Loucy (cell line): Measurements from ENCODE around the gene NARS2.

Experiments
- EZH2phosphoT487 ChIP-seq: fragments of 200-600 bp; IDR thresholded peaks from 2 replicates; pipeline ENCODE4 v1.6.1; 2018; ENCODE audit warnings: antibody characterized with exemption, mild to moderate bottlenecking, moderate library complexity, borderline replicate concordance
- TF ChIP-seq, protein P1 (sequence below): fragments of 200-600 bp; sonication (generic); conservative IDR thresholded peaks from 2 replicates; pipeline ENCODE4 v1.5.1; 2014; ENCODE audit warnings: mild to moderate bottlenecking, antibody characterized with exemption, low read length

DNA sequence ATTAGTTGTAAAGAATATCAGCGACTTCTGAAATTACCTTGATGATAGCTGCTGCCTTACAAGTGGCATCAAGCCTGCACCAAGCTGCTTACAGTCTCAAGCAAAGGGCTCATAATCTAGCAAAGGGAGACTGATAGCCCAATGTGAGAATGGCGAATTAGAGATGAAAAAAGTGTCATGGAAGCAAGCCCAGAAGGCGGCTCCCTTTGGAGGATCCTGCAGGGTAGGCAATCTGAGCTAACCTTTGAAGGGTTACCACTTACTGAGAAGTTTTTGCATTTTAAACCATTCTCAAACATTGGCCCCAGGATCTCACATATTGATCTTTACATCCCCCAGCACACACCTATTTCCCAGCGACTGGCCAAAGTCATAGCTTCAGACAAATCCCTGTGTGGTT lies 175.5 kb downstream of the NARS2 start:
- TF ChIP-seq, protein P1, sequence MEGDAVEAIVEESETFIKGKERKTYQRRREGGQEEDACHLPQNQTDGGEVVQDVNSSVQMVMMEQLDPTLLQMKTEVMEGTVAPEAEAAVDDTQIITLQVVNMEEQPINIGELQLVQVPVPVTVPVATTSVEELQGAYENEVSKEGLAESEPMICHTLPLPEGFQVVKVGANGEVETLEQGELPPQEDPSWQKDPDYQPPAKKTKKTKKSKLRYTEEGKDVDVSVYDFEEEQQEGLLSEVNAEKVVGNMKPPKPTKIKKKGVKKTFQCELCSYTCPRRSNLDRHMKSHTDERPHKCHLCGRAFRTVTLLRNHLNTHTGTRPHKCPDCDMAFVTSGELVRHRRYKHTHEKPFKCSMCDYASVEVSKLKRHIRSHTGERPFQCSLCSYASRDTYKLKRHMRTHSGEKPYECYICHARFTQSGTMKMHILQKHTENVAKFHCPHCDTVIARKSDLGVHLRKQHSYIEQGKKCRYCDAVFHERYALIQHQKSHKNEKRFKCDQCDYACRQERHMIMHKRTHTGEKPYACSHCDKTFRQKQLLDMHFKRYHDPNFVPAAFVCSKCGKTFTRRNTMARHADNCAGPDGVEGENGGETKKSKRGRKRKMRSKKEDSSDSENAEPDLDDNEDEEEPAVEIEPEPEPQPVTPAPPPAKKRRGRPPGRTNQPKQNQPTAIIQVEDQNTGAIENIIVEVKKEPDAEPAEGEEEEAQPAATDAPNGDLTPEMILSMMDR: no peak
- TF ChIP-seq EZH2phosphoT487: no peak
